Umbilical cord (tissue), 2 donors: Measurements from ENCODE around the gene AFAP1L1. TPM values are rescaled to one million over a fixed set of nuclear protein-coding genes. Genes with fewer than 3 reads are reported as not detected.

Source experiments
- DNase-seq: peaks from one replicate; pipeline ENCODE4 v3.0.0-alpha.2; 2015; ENCODE audit warnings: low spot score
- total RNA-seq: library from RNA; depleted of rRNA; stranded (reverse); fragments of >200 nt; gene quantifications from one replicate; pipeline ENCODE4 v1.2.3, GENCODE V29; 2014; ENCODE audit warnings: low replicate concordance; ENCODE audit not compliant: insufficient read depth

Gene AFAP1L1
- total RNA-seq, 1 donor from 2014 or later: 0.72 TPM

DNA sequence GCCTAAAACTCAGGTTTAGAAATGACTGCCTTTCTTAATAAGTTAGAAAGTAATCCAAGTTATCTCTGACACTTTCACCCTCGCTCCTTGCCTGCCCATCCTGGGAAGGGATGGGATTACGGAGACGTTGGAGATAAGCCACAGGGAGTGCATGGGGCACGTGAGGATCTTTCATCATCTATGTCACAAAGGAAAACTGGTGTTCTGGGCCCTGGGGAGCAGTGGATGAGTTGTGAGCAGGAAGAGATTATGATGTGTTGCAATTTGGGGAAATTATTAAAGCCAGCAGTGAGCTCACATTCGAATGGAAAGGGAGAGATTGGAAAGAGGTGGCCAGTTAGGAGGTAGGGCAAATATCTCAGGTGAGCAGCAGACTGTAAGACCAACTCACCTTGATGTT is 12.8 kb downstream of the AFAP1L1 start:
- DNase-seq: no peak

DNA sequence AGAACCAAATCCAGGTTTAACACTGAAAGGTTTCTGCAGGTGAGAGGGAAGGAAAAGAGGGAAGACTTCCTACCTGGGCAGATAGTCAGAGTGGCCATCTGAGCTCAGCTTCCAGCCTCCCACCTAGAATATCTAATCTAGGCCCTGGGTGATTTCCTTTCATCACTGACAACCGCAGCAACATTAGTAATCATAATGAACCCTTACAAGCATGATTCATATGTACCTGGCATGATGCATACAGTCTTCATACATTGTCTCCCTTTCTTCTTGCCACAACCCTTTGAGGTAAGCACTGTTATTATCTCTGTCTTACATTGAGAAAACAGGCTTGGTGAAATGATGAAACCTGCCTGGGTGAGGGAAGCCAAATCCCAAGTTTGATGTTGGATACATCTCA is 13.5 kb downstream of the AFAP1L1 start:
- no peak for DNase-seq

DNA sequence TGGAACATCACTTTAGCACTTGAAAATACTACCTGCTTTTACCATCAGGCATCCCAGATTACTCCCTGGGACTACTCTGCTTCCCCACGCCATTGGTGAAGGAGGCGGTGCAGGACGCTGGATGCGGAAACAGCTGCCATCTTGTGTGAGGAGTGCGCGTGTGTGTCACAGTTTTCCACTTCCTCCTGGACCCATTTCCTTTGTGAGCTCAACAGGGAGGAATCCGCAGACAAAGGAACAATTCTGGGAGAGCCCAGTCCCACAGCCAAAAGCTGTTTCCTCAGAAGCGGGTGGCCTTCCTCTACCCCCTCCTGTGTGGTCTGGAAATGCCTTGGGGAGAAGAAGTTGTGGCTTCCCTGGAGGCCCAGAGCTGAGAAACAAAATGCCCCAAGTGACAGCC is 16.8 kb downstream of the AFAP1L1 start:
- DNase-seq: no peak

GRCh38 chr5:149289301-149289700 is 17.6 kb downstream of the AFAP1L1 start:
- no peak for DNase-seq

GRCh38 chr5:149294872-149295829 is 23.5 kb downstream of the AFAP1L1 start:
- no peak for DNase-seq

- DNase-seq: peak; percentile 76
These were observed 25.8 kb downstream of the AFAP1L1 start for GRCh38 chr5:149297340-149298025.

GRCh38 chr5:149298163-149298562 is 26.5 kb downstream of the AFAP1L1 start:
- DNase-seq: no peak

DNA sequence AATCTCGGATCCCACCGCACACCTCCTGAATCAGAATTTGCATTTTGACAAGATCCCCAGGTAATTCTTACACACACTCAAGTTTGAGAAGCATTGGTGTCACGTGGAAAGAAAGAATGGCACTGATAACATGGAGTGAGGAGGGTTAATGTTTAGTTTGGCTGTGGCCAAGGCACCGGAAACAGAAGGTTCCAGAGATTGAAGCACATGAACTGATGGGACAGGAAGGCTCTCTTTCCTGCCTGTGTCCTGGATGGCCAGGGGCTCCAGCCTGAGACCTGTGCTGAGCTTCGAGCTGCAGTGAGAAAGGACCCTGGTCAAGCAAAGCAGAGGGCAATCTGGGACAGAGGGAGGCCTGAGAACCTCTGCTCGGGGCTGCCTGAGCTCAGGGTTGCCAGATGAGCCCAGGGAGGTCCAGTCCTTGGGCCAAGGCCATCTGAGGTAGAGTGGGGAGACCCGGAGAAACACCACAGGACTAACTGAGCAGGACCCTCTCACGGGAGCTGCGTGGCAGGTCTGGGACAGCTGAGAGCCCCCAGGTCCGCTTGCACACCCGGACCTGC is 27.3 kb downstream of the AFAP1L1 start:
- no peak for DNase-seq

DNA sequence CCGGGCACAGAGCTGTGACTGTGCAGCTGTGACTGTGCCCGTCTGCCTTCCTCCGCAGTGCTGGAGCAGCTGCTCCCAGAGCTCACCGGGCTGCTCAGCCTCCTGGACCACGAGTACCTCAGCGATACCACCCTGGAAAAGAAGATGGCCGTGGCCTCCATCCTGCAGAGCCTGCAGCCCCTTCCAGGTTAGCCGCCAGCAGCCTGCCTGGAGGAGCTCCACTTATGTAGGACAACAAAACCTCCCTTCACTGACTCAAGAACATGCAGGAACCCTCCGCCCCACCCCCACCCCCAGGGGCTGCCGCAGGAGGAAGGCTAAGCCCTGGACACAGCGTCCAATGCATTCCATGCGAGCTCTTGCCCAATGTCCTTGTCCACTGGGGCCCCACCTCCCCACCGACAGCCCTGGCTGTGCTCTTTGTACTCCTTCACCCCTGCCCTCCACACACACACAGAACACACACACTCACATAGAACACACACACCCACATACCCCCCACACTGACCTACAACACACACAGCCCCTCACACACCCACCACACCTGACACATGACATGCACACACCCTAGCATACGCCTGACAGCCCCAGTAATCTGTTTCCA is 27.9 kb downstream of the AFAP1L1 start:
- DNase-seq: no peak

GRCh38 chr5:149300441-149300840 is 28.8 kb downstream of the AFAP1L1 start:
- no peak for DNase-seq

GRCh38 chr5:149301049-149301743 is 29.5 kb downstream of the AFAP1L1 start:
- no peak for DNase-seq

GRCh38 chr5:149301744-149302380 is 30.2 kb downstream of the AFAP1L1 start:
- DNase-seq: no peak

DNA sequence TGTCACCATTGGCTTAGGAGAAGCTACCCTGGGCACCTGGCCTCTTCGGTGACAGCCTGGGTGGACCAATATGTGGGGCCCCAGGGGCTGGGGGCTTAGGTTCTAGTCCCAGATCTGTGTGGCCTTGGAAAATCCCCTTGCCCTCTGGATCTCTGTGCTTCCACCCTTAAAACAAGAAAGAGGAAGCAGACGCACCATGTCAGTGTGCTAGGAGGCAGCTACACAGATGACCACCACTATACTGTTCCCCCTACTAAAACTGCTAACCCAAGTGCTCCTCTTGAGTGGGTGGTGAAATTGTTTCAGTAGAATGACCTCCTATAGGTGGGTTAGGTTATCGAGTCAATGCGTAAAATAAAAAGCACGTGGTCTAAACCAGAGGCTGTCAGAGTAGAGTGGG is 31.0 kb downstream of the AFAP1L1 start:
- DNase-seq: no peak

- no peak for DNase-seq
These were observed 31.6 kb downstream of the AFAP1L1 start for GRCh38 chr5:149303210-149303609.

DNA sequence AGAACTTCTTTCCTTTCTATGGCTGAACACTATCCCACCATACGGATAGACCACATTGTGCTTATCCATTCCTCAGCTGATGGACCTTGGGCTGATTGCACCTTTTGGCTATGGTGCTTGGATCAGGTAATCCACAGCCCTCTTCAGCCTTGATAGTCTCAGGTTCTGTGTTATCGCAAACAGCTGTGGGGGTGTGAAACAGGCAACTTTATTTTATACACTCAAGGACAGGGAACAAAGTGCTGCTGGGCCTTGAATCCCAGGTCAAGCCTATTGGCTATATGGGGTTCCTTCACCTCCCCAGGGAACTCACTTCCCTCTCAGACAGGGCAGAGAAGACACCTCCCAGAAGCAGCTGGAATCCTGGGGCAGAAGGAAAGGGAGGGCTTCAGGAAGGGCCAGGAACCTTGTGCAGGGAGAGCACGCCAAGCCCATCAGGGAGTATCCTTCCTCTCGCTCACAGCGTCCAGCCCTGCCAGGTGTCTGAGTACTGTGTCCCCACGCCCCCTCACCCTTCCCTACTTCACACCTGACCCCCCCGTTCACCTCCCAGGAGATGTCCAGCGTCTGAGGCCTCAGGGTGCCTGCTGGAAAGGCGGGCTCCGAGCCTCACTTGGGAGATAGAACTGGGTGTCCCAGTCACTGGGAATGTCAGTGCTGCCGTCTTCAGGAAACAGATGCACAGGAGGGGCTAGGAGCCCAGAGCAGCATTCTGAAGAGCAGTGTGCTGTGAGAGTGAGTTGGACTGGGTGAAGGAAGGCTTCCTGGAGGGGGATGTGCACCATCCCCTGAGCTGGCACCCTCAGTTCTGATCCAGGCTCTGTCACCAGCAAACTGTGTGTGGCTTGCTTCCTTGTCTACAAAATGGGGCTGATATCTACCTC is 32.8 kb downstream of the AFAP1L1 start:
- DNase-seq: no peak

GRCh38 chr5:149309354-149309753 is 37.7 kb downstream of the AFAP1L1 start:
- no peak for DNase-seq

- no peak for DNase-seq
These were observed 38.8 kb downstream of the AFAP1L1 start for GRCh38 chr5:149310488-149310887.

DNA sequence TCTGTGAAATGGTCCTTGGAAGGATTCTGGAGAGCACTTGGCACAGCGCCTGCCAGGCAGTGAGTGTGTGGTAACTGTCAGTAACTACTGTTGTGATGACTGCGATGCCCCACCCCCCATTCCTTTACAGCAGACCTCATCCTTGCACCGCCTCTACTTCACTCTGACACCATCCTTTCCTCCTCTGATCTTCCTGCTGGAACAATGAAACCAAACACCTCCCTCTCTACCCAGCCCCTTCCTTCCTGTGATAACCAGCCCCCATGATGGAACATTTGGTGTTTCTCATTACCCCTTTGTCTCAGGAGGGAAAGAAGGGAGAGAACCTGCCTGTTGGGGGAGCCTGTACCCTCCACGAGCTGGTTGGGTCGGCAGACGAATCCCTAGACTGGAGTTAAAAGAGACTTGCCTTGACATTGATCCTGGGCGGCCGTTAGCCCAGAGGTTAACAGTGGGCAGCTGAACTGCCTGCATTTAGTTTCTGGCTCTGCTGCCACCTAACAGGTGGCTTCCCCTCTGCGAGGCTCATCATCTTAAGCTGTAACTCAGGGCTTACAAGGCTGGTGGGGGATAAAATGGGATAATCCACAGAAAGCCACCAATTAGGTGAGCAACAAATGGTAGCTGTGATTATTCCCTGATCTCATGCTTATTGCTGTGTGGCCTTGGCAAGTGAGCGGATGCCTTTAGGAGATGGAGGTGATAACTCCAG is 39.4 kb downstream of the AFAP1L1 start:
- peak; percentile 47 for DNase-seq

GRCh38 chr5:149313151-149313841 is 41.6 kb downstream of the AFAP1L1 start:
- no peak for DNase-seq
